Body of pancreas (tissue), 4 donors: ENCODE data around the gene PLA2R1.

Source experiments
- POLR2A ChIP-seq, 3 donors: fragments of 450-650 bp; IDR thresholded peaks; one replicate each; pipeline ENCODE4 v1.6.1; 2016; ENCODE audit warnings: antibody characterized with exemption in 3 of 3, mild to moderate bottlenecking in 2 of 3
- TF ChIP-seq, protein P1 (sequence below), 7 experiments: fragments of 450-650 bp in 4 of 7; fragments of 200-600 bp in 3 of 7; sonication (generic) in 3 of 7; IDR thresholded peaks; one replicate each; pipeline ENCODE4 v1.5.1; 2016 to 2019; ENCODE audit warnings: antibody characterized with exemption in 7 of 7

DNA sequence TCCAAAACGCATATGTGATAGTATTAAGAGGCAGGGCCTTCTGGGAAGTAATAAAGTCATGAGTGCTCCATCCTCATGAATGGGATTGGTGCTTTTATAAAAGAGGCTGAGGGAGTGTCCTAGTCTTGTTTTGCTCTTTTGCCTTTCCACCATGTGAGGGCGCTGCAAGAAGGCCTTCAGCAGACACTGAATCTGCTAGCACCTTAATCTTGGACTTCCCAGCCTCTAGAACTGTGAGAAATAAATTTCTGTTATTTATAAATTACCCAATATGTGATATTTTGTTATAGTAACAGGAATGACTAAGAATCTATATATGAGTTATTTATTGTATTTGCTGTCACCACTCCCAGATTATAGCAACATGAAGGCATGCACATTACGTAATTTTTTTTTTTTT, 63.5 kb downstream of the PLA2R1 start:
- TF ChIP-seq, protein P1, sequence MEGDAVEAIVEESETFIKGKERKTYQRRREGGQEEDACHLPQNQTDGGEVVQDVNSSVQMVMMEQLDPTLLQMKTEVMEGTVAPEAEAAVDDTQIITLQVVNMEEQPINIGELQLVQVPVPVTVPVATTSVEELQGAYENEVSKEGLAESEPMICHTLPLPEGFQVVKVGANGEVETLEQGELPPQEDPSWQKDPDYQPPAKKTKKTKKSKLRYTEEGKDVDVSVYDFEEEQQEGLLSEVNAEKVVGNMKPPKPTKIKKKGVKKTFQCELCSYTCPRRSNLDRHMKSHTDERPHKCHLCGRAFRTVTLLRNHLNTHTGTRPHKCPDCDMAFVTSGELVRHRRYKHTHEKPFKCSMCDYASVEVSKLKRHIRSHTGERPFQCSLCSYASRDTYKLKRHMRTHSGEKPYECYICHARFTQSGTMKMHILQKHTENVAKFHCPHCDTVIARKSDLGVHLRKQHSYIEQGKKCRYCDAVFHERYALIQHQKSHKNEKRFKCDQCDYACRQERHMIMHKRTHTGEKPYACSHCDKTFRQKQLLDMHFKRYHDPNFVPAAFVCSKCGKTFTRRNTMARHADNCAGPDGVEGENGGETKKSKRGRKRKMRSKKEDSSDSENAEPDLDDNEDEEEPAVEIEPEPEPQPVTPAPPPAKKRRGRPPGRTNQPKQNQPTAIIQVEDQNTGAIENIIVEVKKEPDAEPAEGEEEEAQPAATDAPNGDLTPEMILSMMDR (IDR thresholded peaks at IDR 0.05), result no peak
- TF ChIP-seq POLR2A (IDR thresholded peaks at IDR 0.05), result no peak
